HepG2 (cell line): ENCODE results near the gene C4orf46.

Source experiments
- EZH2 ChIP-seq: conservative IDR thresholded peaks from 2 replicates; pipeline ENCODE4 v1.6.1; 2012; ENCODE audit warnings: mild to moderate bottlenecking, low read depth, low read length, moderate library complexity
- FOXP4 ChIP-seq: sonication (generic); formaldehyde crosslinking; IDR thresholded peaks from 2 replicates; pipeline ENCODE4 v1.4.0; 2020; ENCODE audit warnings: missing genetic modification reagents
- HMG20B ChIP-seq: conservative IDR thresholded peaks from 2 replicates; pipeline ENCODE4 v1.6.1; 2016; ENCODE audit warnings: missing genetic modification reagents, missing compliant biosample characterization
- POLR2A ChIP-seq, 2 experiments: IDR thresholded peaks; 2 replicates each; pipeline ENCODE4 v1.6.1; 2011; ENCODE audit warnings: low read depth in 2 of 2, low read length in 2 of 2, mild to moderate bottlenecking in 1 of 2, moderate library complexity in 1 of 2; ENCODE audit not compliant: insufficient read depth in 1 of 2
- POLR2AphosphoS5 ChIP-seq: IDR thresholded peaks from 2 replicates; pipeline ENCODE4 v1.6.1; 2012; ENCODE audit warnings: low read depth, low read length
- ZBTB4 ChIP-seq: sonication (generic); formaldehyde crosslinking; IDR thresholded peaks from 2 replicates; pipeline ENCODE4 v1.4.0; 2020; ENCODE audit warnings: missing genetic modification reagents, mild to moderate bottlenecking, borderline replicate concordance
- ZNF10 ChIP-seq: sonication (generic); formaldehyde crosslinking; IDR thresholded peaks from 2 replicates; pipeline ENCODE4 v1.4.0; 2020; ENCODE audit warnings: mild to moderate bottlenecking, low read depth, missing genetic modification reagents, borderline replicate concordance
- ZNF207 ChIP-seq: fragments of 450-650 bp; IDR thresholded peaks from 2 replicates; pipeline ENCODE4 v1.6.1; 2016; ENCODE audit warnings: antibody characterized with exemption, borderline replicate concordance
- ZNF253 ChIP-seq: sonication (generic); formaldehyde crosslinking; IDR thresholded peaks from 2 replicates; pipeline ENCODE4 v1.8.0; 2022; ENCODE audit warnings: mild to moderate bottlenecking, missing genetic modification reagents, borderline replicate concordance
- ZNF75D ChIP-seq: sonication (generic); formaldehyde crosslinking; IDR thresholded peaks from 2 replicates; pipeline ENCODE4 v1.8.1; 2023; ENCODE audit warnings: missing genetic modification reagents, mild to moderate bottlenecking, borderline replicate concordance

- TF ChIP-seq FOXP4: no peak
- TF ChIP-seq ZNF253: no peak
- TF ChIP-seq POLR2A (IDR thresholded peaks at IDR 0.05; ENCODE audit: insufficient read depth in 1 of 2, low read depth in 2 of 2, low read length in 2 of 2): no peak
- no peak for TF ChIP-seq ZNF10 (CRISPR knock-in tag)
- no peak for TF ChIP-seq HMG20B (CRISPR knock-in tag)
- TF ChIP-seq ZNF207: no peak
- no peak for TF ChIP-seq POLR2AphosphoS5
- no peak for TF ChIP-seq ZNF75D
- TF ChIP-seq EZH2: no peak
- TF ChIP-seq ZBTB4: no peak
Observed at GRCh38 chr4:158630893-158631292, 40.8 kb downstream of the C4orf46 start.
